Mucosa of descending colon (tissue), 3 donors: ENCODE data around the gene IL1RL2. TPM values are rescaled to one million over a fixed set of nuclear protein-coding genes. Genes with fewer than 3 reads are reported as not detected.

Experiments used
- ATAC-seq: fragments of 200-7000 bp; cut with Tn5 transposase; one replicate; pipeline ENCODE4 v1.9.1; 2020; ENCODE audit warnings: mild to moderate bottlenecking, moderate library complexity
- DNase-seq, 3 donors: peaks; one replicate each; pipeline ENCODE4 v3.0.0-alpha.2; 2020
- H3K36me3 ChIP-seq: fragments of 200-600 bp; one replicate; pipeline ENCODE4 v1.8.0; 2021; ENCODE audit warnings: low read depth, mild to moderate bottlenecking
- H3K4me1 ChIP-seq: fragments of 200-600 bp; one replicate; pipeline ENCODE4 v1.8.0; 2021; ENCODE audit warnings: low read depth, mild to moderate bottlenecking
- H3K4me3 ChIP-seq: fragments of 200-600 bp; one replicate; pipeline ENCODE4 v1.8.0; 2021; ENCODE audit warnings: mild to moderate bottlenecking
- H3K9me3 ChIP-seq: fragments of 200-600 bp; one replicate; pipeline ENCODE4 v1.8.0; 2021; ENCODE audit warnings: mild to moderate bottlenecking
- intact Hi-C, 2 donors: fragments of 100-400 bp; cut with DNase I in 1 of 2; cut with micrococcal nuclease in 1 of 2; formaldehyde crosslinking; loops; one replicate each; pipeline versions ENCODE4 v1.11.0 to v1.11.1; 2022; cut with DNase I, micrococcal nuclease
- total RNA-seq, 3 donors: library from RNA; stranded (reverse); fragmentation: NEBNext Ultra II Directional in 2 of 3; extraction: Animal tissue kit (Norgen Biotek cat#: 25700) in 2 of 3; gene quantifications; one replicate each; pipeline versions ENCODE4 v1.2.1 to v1.2.4, GENCODE V29; 2021 to 2023
- TF ChIP-seq, protein P1 (sequence below): fragments of 200-600 bp; IDR thresholded peaks from one replicate; pipeline ENCODE4 v1.8.0; 2022; ENCODE audit warnings: antibody characterized with exemption, mild to moderate bottlenecking
- donor health status: DM: no; HTN: no; CAD: no; lungs with moderate emphysema.
- donor health status: DM: no; HTN: no; CAD: no.
- donor health status: DM: no; HTN: yes; CAD: no.

The IL1RL2 gene
- total RNA-seq, 3 donors from 2014 or later, result 1.5 to 1.7 (median 1.5) TPM

DNA sequence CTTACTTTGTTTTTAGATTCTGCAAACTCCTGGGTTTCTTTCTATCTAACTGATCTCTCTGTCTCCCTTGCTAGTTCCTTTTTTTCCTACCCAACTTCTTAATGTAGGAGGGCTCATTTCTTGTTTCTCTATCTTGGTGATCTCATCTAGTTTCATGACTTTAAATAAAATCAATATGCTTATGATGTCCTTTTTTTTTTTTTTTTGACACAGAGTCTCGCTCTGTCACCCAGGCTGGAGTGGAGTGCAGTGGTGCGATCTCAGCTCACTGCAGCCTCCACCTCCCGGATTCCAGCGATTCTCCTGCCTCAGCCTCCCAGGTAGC, 82.3 kb downstream of the IL1RL2 start:
- H3K4me3 ChIP-seq, result no peak overlapping the region
- no peaks in the 10 kb centered on the region for H3K36me3 ChIP-seq
- H3K9me3 ChIP-seq, result no peaks in the 10 kb centered on the region
- ATAC-seq (no peak), DNase-seq (no peak)
- no peaks in the 10 kb centered on the region for H3K4me1 ChIP-seq
- intact Hi-C loops, result no loop called here
- TF ChIP-seq, protein P1, sequence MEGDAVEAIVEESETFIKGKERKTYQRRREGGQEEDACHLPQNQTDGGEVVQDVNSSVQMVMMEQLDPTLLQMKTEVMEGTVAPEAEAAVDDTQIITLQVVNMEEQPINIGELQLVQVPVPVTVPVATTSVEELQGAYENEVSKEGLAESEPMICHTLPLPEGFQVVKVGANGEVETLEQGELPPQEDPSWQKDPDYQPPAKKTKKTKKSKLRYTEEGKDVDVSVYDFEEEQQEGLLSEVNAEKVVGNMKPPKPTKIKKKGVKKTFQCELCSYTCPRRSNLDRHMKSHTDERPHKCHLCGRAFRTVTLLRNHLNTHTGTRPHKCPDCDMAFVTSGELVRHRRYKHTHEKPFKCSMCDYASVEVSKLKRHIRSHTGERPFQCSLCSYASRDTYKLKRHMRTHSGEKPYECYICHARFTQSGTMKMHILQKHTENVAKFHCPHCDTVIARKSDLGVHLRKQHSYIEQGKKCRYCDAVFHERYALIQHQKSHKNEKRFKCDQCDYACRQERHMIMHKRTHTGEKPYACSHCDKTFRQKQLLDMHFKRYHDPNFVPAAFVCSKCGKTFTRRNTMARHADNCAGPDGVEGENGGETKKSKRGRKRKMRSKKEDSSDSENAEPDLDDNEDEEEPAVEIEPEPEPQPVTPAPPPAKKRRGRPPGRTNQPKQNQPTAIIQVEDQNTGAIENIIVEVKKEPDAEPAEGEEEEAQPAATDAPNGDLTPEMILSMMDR, result no peak

DNA sequence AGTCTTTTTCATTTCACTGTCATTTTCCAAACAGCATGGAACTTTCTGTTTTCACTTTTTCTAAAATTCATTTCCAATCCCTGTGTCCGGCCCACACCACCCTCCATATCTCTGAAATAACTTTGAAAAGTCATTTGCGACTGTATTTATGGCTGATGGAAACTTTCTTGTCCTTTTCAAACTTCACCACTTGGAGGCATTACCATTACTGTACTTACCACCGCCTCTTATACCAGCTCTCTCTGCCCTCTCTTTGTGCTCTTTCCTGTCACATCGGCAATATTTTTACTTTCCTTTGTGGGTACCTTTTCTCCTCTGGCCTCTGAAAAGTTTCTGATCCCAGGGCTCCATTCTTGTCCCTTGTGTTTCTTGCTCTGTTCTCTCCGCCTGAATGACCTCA, 85.0 kb downstream of the IL1RL2 start:
- TF ChIP-seq, protein P1, result no peak
- intact Hi-C loops, result no loop called here
- Histone ChIP-seq H3K4me1 (no peaks in the 10 kb centered on the region), H3K9me3 (no peaks in the 10 kb centered on the region), H3K36me3 (no peaks in the 10 kb centered on the region), H3K4me3 (no peak overlapping the region)
- no peak for ATAC-seq
- DNase-seq, result no peak

DNA sequence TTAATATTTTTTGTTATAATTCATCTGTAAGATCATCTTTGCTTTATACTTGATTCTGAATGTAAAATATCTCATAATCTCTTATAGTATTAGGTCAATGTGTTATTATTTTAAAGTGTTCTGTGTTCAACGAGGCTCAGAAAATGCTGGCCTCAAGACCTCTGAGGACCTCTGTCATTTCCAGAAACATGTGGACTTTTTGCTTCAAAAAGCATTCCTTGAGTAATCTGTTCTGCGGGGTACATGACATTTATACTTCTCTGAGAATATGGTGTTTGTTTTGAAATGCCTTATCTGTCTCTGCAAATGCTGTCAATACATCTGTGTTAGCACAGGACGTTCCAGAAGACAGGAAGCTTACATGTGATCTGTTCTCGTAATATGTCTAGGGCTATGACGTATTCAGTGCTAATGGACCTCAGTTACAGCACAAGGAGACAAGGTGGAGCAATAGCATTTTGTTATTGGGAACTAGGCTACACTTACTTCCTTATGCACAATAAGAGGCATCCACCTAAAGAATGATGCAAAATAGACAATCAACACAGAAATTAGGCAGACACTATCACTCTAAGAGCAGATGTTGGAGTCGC, 86.9 kb downstream of the IL1RL2 start:
- intact Hi-C loops, result no loop called here

DNA sequence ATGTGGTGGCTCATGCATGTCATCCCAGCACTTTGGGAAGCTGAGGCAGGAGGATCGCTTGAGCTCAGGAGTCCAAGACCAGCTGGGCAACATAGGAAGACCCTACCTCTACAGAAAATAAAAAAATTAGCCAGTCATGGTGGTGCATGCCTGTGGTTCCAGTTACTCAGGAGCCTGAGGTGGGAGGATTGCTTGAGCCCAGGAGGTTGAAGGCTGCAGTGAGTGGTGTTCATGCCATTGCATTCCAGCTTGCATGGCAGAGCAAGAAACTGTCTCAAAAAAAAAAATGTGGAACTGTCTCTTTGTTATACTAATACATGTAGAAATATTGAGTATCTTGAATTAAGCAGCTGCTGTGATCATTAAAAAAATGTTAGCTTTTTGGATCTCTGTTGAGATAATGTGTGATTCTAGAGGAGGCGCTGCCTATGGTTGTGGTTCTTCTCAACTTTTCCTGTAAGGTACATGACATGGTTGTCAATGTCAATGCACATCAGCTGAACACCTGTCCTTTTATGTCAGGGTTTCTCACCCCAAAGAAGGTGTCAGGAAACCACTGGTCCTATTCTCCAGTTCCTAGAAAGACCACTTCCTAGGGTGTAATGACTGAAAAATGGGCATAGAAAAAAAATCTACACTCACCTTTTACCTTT, 89.9 kb downstream of the IL1RL2 start:
- H3K9me3 ChIP-seq, result no peaks in the 10 kb centered on the region
- H3K4me1 ChIP-seq, result no peaks in the 10 kb centered on the region
- intact Hi-C loops, result no loop called here
- no peak for ATAC-seq
- no peaks in the 10 kb centered on the region for H3K36me3 ChIP-seq
- DNase-seq, result no peak
- TF ChIP-seq, protein P1, result no peak
- no peak overlapping the region for H3K4me3 ChIP-seq

More for the DNA sequence above, 86.9 kb downstream of the IL1RL2 start:
- TF ChIP-seq, protein P1, result no peak
- no peak overlapping the region for H3K4me3 ChIP-seq
- no peaks in the 10 kb centered on the region for H3K4me1 ChIP-seq
- H3K9me3 ChIP-seq, result no peaks in the 10 kb centered on the region
- ATAC-seq (peak; percentile 48), DNase-seq (no peak)
- H3K36me3 ChIP-seq, result no peaks in the 10 kb centered on the region

DNA sequence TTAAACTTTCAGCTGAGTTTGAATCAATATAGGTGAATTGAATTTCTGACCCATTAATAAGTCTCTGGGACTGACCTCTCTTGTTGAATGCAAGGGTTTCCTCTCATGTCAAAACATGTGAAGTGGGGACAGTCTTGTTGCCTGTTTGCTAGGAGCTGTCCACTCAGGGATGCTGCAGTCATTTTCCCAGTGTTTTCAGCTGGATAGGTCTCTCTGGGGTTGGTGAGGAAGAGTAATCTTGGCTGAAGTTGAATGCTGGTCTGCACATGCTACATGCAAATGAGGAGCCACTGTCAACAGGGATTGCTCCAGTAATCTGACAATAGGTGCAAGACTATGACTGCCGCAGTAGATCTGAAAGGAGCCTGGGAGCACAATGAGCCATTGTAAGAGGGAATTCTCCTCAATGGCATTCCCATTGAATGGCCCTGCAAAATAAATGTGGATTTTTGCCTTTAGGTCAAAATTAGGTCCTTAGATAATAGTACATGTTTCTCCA, 90.4 kb downstream of the IL1RL2 start:
- Histone ChIP-seq H3K4me1 (no peaks in the 10 kb centered on the region), H3K4me3 (no peak overlapping the region), H3K9me3 (no peaks in the 10 kb centered on the region), H3K36me3 (no peaks in the 10 kb centered on the region)
- ATAC-seq (no peak), DNase-seq (no peak)
- intact Hi-C loops, result no loop called here
- TF ChIP-seq, protein P1, result no peak
